Liver (tissue), 3 donors: ENCODE results near the gene MAP3K5.

ENCODE experiments used
- RAD21 ChIP-seq, 2 donors: IDR thresholded peaks; 2 replicates each; pipeline ENCODE4 v1.6.1; 2016; ENCODE audit warnings: antibody characterized with exemption in 2 of 2, mild to moderate bottlenecking in 2 of 2
- RXRA ChIP-seq, 2 donors: IDR thresholded peaks; 2 replicates each; pipeline ENCODE4 v1.6.1; 2017 to 2018; ENCODE audit warnings: antibody characterized with exemption in 2 of 2, mild to moderate bottlenecking in 1 of 2
- TAF1 ChIP-seq: conservative IDR thresholded peaks from 2 replicates; pipeline ENCODE4 v1.6.1; 2016; ENCODE audit warnings: antibody characterized with exemption, mild to moderate bottlenecking
- YY1 ChIP-seq: IDR thresholded peaks from 2 replicates; pipeline ENCODE4 v1.6.1; 2016; ENCODE audit warnings: antibody characterized with exemption, mild to moderate bottlenecking
- TF ChIP-seq, protein P1 (sequence below): fragments of 150-350 bp; IDR thresholded peaks from 2 replicates; pipeline ENCODE4 v1.5.1; 2017; ENCODE audit warnings: improper control_type of control experiment, low read depth, low read length; ENCODE audit not compliant: missing input control
- TF ChIP-seq, protein P2 (sequence below): IDR thresholded peaks from 2 replicates; pipeline ENCODE4 v1.6.1; 2016; ENCODE audit warnings: antibody characterized with exemption
- TF ChIP-seq, protein P3 (sequence below): IDR thresholded peaks from 2 replicates; pipeline ENCODE4 v1.6.1; 2016; ENCODE audit warnings: antibody characterized with exemption, mild to moderate bottlenecking
- donor health status: healthy.
- donor health status: healthy.

DNA sequence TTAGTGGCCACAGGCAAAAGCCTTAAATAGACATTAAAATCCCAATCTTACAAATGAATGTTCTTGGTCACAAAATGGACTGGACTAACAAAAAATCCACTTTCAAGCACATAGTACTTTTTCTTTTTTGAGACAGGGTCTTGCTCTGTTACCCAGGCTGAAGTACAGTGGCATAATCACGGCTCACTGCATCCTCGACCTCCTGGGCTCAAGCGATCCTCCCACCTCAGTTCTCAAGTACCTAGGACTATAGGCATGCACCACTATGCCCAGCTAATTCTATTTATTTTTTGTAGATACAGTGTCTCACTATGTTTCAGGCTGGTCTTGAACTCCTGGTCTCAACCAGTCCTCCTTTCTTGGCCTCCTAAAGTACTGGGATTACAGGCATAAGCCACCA lies 59.4 kb downstream of the MAP3K5 start:
- TF ChIP-seq, protein P1, sequence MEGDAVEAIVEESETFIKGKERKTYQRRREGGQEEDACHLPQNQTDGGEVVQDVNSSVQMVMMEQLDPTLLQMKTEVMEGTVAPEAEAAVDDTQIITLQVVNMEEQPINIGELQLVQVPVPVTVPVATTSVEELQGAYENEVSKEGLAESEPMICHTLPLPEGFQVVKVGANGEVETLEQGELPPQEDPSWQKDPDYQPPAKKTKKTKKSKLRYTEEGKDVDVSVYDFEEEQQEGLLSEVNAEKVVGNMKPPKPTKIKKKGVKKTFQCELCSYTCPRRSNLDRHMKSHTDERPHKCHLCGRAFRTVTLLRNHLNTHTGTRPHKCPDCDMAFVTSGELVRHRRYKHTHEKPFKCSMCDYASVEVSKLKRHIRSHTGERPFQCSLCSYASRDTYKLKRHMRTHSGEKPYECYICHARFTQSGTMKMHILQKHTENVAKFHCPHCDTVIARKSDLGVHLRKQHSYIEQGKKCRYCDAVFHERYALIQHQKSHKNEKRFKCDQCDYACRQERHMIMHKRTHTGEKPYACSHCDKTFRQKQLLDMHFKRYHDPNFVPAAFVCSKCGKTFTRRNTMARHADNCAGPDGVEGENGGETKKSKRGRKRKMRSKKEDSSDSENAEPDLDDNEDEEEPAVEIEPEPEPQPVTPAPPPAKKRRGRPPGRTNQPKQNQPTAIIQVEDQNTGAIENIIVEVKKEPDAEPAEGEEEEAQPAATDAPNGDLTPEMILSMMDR, result no peak
- no peak for TF ChIP-seq RXRA (IDR thresholded peaks at IDR 0.05)
- TF ChIP-seq, protein P2, sequence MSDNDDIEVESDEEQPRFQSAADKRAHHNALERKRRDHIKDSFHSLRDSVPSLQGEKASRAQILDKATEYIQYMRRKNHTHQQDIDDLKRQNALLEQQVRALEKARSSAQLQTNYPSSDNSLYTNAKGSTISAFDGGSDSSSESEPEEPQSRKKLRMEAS, result no peak
- no peak for TF ChIP-seq TAF1
- TF ChIP-seq RAD21 (IDR thresholded peaks at IDR 0.05), result no peak
- TF ChIP-seq, protein P3, sequence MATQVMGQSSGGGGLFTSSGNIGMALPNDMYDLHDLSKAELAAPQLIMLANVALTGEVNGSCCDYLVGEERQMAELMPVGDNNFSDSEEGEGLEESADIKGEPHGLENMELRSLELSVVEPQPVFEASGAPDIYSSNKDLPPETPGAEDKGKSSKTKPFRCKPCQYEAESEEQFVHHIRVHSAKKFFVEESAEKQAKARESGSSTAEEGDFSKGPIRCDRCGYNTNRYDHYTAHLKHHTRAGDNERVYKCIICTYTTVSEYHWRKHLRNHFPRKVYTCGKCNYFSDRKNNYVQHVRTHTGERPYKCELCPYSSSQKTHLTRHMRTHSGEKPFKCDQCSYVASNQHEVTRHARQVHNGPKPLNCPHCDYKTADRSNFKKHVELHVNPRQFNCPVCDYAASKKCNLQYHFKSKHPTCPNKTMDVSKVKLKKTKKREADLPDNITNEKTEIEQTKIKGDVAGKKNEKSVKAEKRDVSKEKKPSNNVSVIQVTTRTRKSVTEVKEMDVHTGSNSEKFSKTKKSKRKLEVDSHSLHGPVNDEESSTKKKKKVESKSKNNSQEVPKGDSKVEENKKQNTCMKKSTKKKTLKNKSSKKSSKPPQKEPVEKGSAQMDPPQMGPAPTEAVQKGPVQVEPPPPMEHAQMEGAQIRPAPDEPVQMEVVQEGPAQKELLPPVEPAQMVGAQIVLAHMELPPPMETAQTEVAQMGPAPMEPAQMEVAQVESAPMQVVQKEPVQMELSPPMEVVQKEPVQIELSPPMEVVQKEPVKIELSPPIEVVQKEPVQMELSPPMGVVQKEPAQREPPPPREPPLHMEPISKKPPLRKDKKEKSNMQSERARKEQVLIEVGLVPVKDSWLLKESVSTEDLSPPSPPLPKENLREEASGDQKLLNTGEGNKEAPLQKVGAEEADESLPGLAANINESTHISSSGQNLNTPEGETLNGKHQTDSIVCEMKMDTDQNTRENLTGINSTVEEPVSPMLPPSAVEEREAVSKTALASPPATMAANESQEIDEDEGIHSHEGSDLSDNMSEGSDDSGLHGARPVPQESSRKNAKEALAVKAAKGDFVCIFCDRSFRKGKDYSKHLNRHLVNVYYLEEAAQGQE, result no peak
- TF ChIP-seq YY1, result no peak
